Cardiac fibroblast (primary cell): ENCODE data around the gene PDK2.

Experiments
- DNase-seq, 2 donors: peaks; one replicate each; pipeline versions ENCODE4 v3.0.0 to v3.0.0-alpha.2; 2010; ENCODE audit warnings: low read depth in 2 of 2
- H3K4me3 ChIP-seq, 2 donors: replicated peaks in 1 of 2; 1 replicate in 1 of 2; 2 replicates in 1 of 2; pipeline ENCODE4 v1.5.1; 2011; ENCODE audit warnings: low read depth in 2 of 2, low read length in 2 of 2, mild to moderate bottlenecking in 2 of 2, moderate library complexity in 1 of 2
- TF ChIP-seq, protein P1 (sequence below): IDR thresholded peaks from one replicate; pipeline ENCODE4 v1.5.1; 2011; ENCODE audit warnings: low read depth, mild to moderate bottlenecking, low read length, inconsistent platforms

Gene PDK2

DNA sequence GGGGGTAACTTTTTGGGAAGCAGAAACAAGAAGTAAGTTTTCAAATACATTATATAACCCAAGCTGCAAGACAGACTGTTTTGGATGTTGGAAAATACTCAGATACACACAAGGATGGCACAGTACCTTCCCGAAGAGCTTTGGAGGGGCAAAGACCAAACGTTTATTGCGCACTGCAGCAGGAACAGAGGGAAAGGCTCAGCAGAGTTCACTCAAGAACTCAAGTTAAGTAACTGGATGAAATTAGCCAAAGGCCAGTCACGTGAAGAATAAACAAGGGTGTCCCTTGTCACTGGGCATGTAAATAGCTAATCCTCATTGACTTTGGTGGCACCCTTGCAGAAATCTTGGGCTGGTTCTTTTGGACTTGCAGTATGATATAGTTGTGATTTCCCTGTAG lies 2.8 kb downstream of the PDK2 start:
- TF ChIP-seq, protein P1, sequence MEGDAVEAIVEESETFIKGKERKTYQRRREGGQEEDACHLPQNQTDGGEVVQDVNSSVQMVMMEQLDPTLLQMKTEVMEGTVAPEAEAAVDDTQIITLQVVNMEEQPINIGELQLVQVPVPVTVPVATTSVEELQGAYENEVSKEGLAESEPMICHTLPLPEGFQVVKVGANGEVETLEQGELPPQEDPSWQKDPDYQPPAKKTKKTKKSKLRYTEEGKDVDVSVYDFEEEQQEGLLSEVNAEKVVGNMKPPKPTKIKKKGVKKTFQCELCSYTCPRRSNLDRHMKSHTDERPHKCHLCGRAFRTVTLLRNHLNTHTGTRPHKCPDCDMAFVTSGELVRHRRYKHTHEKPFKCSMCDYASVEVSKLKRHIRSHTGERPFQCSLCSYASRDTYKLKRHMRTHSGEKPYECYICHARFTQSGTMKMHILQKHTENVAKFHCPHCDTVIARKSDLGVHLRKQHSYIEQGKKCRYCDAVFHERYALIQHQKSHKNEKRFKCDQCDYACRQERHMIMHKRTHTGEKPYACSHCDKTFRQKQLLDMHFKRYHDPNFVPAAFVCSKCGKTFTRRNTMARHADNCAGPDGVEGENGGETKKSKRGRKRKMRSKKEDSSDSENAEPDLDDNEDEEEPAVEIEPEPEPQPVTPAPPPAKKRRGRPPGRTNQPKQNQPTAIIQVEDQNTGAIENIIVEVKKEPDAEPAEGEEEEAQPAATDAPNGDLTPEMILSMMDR = no peak

DNA sequence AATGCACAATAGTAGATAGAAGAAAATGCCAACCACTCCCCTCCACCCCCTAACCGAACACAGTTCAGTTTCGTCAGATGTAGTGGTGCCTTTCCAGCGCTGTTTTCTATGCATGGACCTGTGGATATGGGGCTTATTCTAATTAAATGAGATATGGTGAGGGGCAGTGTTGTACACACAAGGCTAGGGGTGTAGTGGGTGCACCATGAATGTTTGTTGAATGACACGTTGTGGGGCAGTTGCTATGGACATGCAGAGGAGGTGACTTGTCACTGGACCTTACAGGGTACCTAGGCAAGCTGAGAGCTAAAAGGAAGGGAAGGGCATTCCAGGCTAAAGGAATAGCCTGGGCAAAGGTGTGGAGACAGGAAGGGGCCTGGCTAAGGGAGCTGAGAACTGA lies 3.4 kb downstream of the PDK2 start:
- H3K4me3 ChIP-seq = no peak overlapping the region
- no peak for DNase-seq
- TF ChIP-seq, protein P1 = no peak

More for the DNA sequence above, 2.8 kb downstream of the PDK2 start:
- no peak overlapping the region for H3K4me3 ChIP-seq
- DNase-seq = no peak

DNA sequence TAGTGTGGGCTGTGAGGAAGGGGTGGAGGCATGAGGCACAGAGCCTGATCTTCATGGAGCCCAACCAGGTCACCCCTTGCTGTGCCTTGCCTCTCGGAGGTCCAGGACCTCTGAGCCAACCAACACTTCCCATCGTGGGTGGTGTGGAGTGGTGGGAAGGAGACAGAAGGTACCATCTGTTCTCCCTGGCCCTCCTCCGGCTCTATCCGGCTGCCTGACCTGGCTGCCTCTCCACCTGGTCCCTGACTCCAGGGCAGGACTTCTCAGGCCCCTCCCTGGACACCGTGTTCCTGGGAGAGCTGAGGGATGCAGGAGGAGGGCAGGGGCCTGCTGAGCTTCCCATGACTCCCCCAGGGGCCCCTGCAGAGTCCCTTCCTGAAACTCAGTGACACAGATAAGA lies 3.9 kb downstream of the PDK2 start:
- TF ChIP-seq, protein P1 = no peak
- H3K4me3 ChIP-seq = no peak overlapping the region
- DNase-seq = no peak

DNA sequence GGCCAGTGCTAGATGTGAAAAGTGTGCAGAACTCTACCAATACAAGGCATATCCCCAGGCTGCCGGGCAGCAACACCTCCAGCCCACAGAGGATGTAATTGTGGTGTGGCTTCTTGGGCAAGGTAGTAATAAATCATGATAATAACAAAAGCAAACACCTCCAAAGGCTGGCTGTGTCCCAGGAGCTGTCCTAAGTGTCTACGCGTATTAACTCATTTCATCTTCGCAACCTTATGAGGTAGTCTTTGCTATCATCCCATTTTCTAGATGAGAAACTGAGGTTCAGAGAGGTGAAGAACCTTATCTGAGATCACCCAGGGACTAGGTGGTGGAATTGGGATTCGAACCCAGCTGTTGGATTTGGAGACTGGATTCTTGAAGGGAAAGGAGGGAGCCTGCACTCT lies 5.3 kb downstream of the PDK2 start:
- TF ChIP-seq, protein P1 = no peak

GRCh38 chr17:50100921-50101345 lies 5.8 kb downstream of the PDK2 start:
- DNase-seq = no peak
- no peak overlapping the region for H3K4me3 ChIP-seq
- TF ChIP-seq, protein P1 = no peak

More for the DNA sequence above, 5.3 kb downstream of the PDK2 start:
- H3K4me3 ChIP-seq = no peak overlapping the region
- DNase-seq = no peak

- TF ChIP-seq, protein P1 = no peak
- no peak overlapping the region for H3K4me3 ChIP-seq
- DNase-seq = peak in 1 of 2 donors; percentile 50
These were observed 6.4 kb downstream of the PDK2 start for GRCh38 chr17:50101346-50102163.
